HG02588 (cell line): ENCODE data around the gene OR2T35.
A peak's percentile ranks its signal among the peaks of the same experiment; 100 is the strongest.
"Not testable (repeated sequence)": the region's sequence is repeated elsewhere in the genome, so short reads cannot be mapped to it uniquely, and the experiment has no call there.

Experiments
- ATAC-seq: cut with Tn5 transposase; IDR thresholded peaks from one replicate; pipeline ENCODE4 v1.9.1; 2021; ENCODE audit warnings: mild to moderate bottlenecking, moderate library complexity; ENCODE audit not compliant: unreplicated experiment

Gene OR2T35, protein sequence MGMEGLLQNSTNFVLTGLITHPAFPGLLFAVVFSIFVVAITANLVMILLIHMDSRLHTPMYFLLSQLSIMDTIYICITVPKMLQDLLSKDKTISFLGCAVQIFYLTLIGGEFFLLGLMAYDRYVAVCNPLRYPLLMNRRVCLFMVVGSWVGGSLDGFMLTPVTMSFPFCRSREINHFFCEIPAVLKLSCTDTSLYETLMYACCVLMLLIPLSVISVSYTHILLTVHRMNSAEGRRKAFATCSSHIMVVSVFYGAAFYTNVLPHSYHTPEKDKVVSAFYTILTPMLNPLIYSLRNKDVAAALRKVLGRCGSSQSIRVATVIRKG

DNA sequence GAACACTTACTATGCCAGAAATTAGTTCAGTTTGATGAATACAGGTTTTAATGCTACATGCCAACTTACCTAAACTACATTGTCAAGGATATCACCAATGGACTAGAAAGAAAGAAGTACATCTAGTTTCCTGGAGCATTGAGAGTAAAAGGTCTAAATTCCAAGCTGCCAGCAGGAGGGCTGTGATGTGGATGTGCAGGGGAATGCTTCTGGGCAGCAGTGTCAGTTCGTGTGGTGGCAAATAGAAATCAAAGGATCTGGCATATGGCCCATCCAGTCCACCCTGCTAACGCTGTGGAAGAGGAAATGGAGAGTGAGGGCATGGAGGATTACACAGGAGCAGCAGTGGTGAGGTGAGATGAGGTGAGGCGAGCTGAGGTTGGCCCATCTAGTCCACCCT is at the start of gene OR2T35:
OR2T35 (minus strand) TSS at position 101 of the 400 bp plus-strand sequence. CDS start 6,020 bp downstream, outside the sequence.
- not testable (repeated sequence) for ATAC-seq

DNA sequence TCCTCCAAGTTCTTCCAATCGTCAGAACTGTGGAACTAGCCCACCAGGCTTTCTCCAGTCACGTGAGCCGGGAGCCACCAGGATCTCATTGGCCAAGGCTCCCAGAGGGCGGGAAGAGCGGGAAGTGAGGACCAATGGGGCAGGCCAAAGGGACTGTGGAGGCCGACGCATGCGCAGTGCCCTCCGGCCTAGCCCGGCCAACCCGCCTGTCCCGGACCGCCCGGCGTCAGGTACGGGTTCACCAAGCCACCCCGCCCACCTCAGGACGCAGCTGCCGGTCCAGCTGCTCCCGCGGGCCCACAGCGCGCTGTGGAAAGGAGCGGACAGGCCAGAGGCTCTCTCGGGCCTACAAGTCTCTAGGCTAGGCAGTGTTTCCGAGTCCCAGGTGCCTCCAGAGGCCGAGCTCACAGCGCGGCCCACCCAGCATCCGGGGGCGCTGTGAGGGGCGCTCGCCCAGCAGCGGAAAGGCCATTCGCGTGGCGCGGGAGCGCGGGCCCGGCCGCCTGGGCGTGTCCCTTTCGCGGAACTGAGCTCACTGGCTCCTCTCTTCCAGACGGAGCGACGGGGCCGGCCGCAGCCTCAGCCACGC is 46.6 kb upstream of the OR2T35 start:
- ATAC-seq: no peak

DNA sequence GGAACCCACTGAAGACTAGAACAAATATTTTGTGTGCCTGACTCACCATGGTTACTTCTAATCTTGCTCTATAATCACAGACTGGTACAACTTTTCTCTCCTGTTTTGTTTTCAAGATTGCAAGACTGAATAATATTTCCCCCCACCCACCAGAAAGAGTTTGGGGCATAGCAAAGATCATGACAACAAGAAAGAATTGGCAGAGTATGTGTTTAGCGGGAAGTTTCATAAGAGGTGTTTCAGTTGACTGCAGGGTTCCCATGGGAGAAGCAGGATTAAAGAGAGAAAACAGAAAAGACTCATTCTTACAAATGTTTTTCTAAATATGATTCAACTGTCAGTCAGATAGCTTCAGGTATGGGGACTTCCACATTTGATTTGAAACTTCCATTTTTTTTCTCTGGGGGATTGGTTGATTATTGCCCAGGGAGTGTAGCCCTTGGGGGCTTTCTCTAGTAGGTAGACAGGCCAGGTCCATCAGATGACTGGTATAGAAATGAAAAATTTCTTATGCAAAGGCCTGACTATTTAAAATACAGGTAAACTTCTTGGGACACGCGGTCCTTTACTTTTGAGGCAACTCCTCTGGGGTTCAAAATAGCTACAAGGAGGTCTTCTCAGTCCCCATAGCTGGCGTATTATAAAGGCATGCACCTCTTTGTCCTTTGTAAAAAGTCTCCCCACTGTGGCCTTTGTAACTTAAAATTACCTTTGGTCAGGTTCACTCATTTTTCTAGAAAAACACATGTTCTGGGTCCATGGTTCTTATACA is 43.6 kb upstream of the OR2T35 start:
- ATAC-seq: peak; percentile 62

DNA sequence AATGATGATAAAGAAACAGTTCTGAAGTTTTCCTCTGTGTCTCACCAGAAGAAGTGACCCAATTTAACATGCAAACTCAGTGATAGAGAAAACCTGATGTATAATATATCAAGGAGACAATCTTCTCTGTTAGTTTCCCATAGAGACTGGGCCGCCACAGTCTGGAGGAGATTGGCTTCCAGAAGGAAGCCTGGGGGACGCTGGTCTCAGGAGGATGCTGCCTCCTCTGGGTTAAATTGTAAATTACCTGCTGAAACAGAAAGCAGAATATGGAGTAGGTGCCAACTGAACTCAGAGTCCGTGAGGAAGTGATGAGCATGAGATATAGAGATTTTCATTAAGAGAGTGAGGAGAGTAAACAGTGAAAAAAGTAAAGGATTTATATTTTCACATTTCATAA is 41.7 kb upstream of the OR2T35 start:
- ATAC-seq: peak; percentile 76

DNA sequence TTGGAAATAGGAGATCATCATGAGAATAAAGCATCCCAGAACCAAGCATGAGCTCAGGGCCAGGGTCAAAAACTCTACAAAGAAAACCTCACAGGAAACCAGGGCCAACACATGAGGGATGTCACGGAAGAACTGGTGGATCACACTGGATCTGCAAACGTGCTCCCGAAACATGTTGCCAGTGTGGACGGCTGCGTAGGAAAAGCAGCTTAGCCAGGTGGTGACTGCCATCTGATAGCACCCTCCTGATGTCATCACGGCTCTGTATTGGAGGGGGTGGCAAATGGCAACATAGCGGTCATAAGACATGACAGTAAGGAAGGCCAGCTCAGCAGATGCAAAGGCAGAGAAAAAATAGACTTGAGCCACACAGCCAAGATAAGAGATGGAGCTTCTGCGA is 36.6 kb upstream of the OR2T35 start:
- no peak for ATAC-seq

DNA sequence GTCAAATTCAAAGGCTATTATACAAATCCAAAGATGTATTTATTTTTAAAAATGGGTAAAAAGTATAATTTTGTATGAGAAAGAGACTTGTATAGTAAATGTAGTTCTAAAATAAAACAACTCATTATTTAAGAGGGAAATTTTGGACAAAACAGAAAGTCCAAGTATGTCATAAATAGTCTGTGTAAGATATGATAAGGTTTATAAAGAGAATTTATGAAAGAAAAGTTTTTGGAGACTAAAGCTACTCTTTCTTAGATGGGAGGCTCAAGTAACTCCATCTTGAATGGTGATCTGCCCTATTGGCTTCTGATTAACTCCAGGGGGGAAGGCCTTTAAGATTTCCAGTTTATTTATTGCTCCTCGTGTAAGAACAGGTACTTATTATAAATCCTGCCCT is 24.9 kb upstream of the OR2T35 start:
- ATAC-seq: no peak

DNA sequence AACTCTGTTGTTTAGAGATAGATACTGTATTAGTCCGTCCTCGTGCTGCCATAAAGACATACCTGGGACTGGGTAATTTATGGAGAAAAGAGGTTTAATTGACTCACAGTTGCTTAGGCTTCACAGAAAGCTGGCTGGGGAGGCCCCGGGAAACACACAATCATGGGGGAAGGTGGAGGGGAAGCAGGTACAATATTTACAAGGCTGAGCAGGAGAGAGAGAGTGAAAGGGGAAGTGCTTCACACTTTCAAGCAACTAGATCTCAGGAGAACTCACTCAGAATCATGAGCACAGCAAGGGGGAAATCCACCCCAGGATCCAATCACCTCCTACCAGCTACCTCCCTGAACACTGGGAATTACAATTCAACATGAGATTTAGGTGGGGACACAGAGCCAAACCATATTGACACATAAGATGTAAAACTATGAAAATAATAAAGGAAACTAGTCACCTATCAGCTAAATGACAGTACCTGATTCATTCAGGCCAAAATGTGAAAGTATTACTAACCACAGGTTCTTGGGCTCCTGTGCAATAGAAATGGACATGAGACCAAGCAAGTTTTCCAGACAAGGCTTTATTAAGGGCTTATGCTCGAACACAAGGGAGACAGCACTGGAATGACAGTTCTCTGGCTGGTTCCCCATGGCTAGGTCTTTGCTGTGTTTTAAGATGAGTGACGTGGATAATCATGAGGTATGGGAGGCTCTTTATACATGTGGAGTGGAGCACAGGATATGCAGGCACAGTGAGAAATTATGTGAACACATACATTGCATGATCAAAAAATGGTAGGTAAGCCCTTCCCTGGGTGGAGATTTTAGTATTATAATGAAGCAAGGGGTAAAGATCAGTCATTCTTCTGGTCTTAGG is 18.6 kb upstream of the OR2T35 start:
- ATAC-seq: peak; percentile 95

DNA sequence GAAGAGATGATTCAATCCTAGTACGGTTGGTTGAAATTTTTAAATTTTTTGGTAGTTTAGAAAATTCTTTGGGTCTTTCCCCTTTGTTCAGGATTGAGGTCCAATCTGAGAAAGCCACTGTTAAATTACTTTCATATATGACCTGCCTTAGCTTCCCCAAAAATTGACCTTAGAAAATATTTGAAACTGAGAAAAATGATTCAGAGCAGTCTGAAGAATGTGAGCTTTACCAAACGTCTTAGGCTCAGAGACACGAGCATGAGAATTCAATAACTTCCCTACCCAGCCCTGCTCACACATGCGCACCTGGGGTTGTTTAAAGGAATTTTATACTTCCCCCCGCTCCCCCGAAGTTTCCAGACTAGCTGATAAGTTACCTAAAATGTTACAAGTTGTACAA is 11.7 kb upstream of the OR2T35 start:
- peak; percentile 52 for ATAC-seq

DNA sequence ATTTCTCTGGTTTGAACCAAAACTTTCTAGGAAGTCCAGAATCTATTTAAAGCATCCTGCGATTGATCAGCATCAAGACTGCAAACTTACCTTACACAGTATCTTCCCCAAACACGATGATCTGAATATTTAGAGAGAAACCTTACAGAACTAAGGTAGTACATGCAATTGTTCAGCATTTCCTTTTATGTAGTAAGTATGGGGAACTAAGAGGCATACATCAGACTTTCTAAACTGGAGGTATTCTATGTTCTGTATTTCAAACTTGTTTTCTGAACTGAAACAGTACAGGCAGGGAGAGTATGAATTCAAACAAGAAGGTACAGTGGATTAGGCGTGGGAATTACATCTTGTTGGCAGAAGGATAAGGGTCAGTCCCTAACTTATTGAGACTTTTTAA is 10.3 kb upstream of the OR2T35 start, which contains the start of gene OR2T27:
OR2T27 (minus strand) TSS at position 175 of the 400 bp plus-strand sequence. CDS start 4,644 bp downstream, outside the sequence.
- ATAC-seq: peak; percentile 47

DNA sequence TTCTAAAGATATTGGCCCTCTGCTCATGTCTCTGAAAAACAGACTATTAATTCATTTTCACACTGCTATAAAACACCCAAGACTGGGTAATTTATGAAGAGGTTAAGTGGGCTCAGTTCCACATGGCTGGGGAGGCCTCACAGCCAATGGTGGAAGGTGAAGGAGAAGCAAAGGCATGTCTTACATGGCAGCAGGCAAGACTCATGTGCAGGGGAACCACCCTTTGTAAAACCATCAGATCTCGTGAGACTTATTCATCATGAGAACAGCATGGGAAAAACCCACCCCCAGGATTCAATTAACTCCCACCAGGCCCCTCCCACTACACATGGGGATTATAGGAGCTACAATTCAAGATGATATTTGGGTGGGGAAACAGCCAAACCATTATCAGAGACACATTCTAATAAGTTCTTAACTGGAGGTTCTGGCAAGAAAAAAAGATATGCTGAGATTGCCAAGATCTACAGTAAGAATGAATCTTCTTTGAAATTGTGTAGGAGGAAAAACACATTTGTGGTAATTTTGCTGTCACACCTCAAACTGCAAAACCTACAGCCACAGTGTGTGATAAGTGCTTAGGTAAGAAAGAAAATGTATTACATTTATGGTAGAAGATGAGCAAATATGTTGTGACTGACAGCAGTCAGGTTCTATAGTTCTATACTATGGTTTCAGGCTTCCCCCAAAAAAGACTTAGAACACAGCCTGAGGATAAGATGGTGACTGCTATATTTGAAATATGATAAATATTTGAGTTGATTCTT is 3.9 kb upstream of the OR2T35 start:
- not testable (repeated sequence) for ATAC-seq

DNA sequence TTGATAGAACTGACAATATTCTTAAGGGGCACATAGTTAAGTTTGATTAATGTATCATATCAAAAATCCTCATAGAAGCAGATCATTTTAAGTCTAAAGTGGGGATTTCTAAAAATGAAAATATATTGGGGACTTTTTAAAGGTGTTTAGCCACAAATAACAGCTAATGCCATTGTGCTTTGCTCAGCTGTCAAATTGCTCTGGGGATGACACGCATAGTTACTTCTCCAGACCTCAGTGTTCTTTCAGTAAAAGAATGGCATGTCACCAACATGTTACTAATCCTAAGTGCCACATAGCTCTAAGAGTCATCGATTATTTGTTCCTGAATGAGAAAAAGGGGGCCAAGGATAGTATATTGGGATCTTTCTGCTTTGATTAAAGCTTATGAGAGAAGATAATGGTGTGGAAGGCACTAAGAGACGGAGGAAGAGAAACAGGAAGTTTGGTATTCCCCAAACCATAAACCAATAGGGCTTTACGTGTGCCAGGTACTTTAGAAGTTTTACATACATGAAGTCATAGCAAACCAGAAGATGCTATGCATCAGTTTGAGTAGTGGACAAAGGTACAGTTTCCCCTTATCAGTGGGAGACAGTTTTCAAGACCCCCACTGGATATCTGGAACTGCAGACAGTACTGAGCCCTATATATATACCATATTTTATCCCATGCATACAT is 2.0 kb downstream of the OR2T35 start:
- ATAC-seq: peak; percentile 79

DNA sequence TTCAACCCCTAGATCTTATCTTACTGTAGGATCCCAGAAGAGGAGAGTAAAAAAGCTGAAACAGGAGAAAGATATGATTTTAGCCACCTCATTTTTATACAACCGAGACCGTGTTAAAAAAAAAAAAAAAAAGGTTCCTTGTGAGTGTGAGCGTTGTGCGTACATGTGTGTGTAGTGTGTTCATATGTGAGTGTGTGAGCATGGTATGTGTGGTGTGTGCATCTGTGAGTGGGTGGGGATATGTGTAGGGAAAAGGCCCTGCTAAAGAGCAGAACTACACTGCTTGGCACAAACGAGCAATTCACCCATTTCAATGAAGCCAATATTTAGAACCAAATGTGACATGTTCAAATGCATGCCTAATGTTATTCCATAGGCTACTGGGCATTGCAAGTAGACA is 3.5 kb downstream of the OR2T35 start:
- ATAC-seq: peak; percentile 5

DNA sequence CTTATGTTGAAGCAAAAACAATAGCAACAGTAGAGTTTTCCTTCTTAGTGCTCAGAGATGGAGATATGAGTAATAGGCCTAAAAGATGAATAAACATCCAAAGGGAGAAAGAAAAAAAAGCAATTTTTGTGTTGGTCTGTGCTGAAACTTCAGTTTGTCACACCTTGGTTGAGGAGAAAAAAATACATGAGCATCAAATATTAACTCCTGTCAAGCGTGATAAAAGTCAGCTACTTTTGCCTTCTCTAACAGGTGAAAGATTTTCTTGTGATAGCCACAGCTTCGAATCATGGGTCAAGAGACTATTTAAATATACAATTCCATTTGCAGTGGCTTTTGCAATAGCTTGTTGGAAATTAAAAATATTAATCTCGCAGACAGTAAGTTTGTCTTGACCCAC is 4.2 kb downstream of the OR2T35 start:
- peak; percentile 27 for ATAC-seq

DNA sequence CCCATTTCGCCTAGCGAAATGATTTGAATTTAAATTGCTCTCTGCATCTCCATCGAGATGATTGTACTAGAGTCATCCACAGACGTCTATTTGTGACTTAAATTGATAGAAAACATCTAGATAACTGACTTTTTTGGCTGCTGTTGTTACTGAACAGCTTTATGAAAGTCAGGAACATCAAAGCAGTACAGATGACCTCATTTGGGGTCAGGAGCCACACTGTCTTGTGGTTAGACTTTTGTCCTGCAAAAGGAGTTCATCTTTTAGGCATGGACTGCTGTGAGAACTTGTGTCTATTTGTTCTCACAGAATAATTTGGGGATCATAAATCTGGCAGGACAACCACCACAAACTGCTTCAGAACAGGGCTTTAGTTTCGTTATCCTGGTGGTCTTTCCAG is 5.4 kb downstream of the OR2T35 start:
- peak; percentile 35 for ATAC-seq

DNA sequence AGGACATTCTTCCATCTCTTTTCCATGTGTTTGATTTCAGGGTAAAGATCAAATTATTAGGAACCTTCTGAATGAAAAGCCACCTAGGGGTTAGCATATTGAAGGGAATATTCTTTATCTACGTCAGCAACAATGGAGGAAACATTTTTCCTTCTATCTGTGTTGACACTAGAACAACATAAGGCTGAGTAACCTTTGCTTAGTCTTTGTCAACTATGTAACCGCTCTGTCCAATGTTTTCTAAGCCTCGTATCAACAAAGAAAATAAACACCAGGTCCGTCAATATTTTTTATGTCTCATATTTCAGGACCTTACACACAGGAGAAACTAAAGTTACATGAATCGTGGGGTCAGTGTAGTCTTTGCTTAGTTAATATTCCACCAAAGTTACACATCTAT is 8.5 kb downstream of the OR2T35 start:
- not testable (repeated sequence) for ATAC-seq

DNA sequence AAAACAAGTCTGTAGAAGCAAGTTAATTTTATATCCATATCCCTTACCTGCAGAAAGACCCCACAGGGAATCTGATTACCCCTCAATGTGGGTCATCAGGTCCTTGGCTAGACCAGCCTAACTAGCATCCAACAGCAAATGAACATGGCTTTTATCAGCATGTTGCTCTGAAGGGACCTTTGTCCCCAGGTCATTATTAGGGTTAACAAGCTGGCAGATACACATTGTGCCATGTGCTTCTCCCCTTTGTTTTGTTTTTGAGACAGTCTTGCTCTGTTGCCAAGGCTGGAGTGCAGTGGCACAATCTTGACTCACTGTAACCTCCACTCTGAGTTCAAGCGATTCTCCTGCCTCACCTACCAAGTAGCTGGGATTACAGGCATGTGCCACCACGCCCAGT is 10.1 kb downstream of the OR2T35 start, which contains the start of gene OR2T11:
OR2T11 (minus strand) TSS at position 101 of the 400 bp plus-strand sequence. CDS start 7,963 bp downstream, outside the sequence.
- ATAC-seq: not testable (repeated sequence)

DNA sequence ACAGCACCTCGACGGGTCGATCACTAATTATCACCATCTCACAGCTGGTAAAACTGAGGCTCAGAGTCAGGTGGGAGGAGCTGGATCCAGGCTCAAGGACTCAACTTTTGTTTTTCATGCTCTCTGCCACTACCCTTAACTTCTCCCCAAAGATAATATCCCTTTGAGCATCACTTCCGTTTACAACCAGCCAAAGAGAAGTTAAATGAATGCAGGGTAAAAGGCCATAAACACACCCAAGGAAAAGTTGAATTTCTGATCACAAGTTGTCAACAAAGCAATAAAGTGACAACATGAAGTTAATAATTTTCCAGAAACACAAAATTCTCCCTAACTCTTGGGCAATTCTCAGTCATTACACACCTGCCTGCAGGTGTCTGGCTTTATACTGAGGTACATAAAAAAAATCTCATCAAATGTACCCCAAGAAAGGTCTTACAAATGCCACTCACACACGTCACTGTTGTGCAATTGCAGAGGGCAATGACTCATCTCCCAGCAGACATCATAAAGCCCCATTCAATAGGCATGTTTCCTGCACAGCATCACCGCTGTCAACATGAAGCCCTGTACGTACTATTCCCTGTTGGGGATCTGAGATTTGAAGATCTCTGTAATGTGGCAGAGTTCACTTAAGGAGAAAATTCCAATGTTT is 13.6 kb downstream of the OR2T35 start:
- no peak for ATAC-seq

DNA sequence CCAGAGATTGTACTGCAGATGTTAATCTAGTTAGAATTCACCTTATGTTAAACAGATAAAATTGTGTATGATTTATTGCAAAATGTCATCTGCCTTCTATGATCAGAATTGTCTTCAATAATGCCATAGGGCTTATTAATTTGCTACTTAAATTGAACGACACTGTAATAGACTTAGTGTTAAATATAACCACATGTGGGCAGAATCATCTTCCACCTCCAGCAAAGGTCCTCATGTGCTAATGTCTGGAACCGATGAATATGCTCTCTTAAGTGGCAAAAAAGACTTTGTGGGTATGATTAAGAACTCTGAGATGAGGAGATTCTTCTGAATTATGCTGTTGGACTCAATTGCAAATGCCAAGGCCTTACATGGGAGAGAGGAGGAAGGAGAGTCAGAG is 14.5 kb downstream of the OR2T35 start:
- ATAC-seq: no peak
